Peyer's patch (tissue), 4 donors: ENCODE results near the gene DLGAP1.

ENCODE experiments used
- POLR2A ChIP-seq, 2 donors: fragments of 450-650 bp; IDR thresholded peaks; one replicate each; pipeline ENCODE4 v1.5.1; 2017; ENCODE audit warnings: antibody characterized with exemption in 2 of 2, mild to moderate bottlenecking in 2 of 2, moderate library complexity in 2 of 2
- TF ChIP-seq, protein P1 (sequence below), 6 experiments: fragments of 450-650 bp in 4 of 6; fragments of 200-600 bp in 2 of 6; sonication (generic) in 1 of 6; IDR thresholded peaks; one replicate each; pipeline ENCODE4 v1.5.1; 2017 to 2019; ENCODE audit warnings: antibody characterized with exemption in 6 of 6, mild to moderate bottlenecking in 3 of 6, moderate library complexity in 1 of 6

DNA sequence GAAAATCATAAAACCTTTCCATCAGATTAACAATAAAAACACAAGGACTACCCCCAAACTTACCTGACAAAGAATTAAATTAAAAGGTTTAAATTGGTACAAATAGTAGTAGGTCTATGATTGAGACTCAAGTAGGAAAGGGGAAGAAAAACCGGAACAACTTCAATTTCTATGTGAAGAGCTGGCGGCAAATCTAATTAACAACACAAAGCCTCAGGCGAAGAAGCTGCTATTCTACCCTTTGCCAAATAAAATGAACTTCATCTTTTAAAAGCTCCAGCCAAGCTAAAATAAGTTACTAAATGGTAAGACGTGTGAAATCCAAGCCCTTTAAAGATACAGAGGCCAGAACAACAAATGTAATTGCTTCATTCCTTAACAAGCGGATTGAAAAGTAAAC lies 146.5 kb downstream of the DLGAP1 start:
- TF ChIP-seq, protein P1, sequence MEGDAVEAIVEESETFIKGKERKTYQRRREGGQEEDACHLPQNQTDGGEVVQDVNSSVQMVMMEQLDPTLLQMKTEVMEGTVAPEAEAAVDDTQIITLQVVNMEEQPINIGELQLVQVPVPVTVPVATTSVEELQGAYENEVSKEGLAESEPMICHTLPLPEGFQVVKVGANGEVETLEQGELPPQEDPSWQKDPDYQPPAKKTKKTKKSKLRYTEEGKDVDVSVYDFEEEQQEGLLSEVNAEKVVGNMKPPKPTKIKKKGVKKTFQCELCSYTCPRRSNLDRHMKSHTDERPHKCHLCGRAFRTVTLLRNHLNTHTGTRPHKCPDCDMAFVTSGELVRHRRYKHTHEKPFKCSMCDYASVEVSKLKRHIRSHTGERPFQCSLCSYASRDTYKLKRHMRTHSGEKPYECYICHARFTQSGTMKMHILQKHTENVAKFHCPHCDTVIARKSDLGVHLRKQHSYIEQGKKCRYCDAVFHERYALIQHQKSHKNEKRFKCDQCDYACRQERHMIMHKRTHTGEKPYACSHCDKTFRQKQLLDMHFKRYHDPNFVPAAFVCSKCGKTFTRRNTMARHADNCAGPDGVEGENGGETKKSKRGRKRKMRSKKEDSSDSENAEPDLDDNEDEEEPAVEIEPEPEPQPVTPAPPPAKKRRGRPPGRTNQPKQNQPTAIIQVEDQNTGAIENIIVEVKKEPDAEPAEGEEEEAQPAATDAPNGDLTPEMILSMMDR (IDR thresholded peaks at IDR 0.05): no peak
- TF ChIP-seq POLR2A (IDR thresholded peaks at IDR 0.05): no peak
